Sigmoid colon (tissue), 4 donors: Measurements from ENCODE around the gene WHAMM.

ENCODE experiments used
- POLR2A ChIP-seq, 2 donors: fragments of 450-650 bp; IDR thresholded peaks; one replicate each; pipeline ENCODE4 v1.6.1; 2016; ENCODE audit warnings: antibody characterized with exemption in 2 of 2, mild to moderate bottlenecking in 2 of 2, moderate library complexity in 2 of 2
- POLR2AphosphoS5 ChIP-seq, 4 donors: sonication (generic); formaldehyde crosslinking; IDR thresholded peaks; one replicate each; pipeline ENCODE4 v1.6.1; 2017; ENCODE audit warnings: antibody characterized with exemption in 4 of 4
- TF ChIP-seq, protein P1 (sequence below), 4 experiments: fragments of 450-650 bp in 3 of 4; fragments of 200-600 bp in 1 of 4; IDR thresholded peaks; one replicate each; pipeline ENCODE4 v1.5.1; 2016 to 2019; ENCODE audit warnings: antibody characterized with exemption in 4 of 4, mild to moderate bottlenecking in 3 of 4, moderate library complexity in 2 of 4

GRCh38 chr15:82862886-82863285, 53.5 kb downstream of the WHAMM start:
- TF ChIP-seq, protein P1, sequence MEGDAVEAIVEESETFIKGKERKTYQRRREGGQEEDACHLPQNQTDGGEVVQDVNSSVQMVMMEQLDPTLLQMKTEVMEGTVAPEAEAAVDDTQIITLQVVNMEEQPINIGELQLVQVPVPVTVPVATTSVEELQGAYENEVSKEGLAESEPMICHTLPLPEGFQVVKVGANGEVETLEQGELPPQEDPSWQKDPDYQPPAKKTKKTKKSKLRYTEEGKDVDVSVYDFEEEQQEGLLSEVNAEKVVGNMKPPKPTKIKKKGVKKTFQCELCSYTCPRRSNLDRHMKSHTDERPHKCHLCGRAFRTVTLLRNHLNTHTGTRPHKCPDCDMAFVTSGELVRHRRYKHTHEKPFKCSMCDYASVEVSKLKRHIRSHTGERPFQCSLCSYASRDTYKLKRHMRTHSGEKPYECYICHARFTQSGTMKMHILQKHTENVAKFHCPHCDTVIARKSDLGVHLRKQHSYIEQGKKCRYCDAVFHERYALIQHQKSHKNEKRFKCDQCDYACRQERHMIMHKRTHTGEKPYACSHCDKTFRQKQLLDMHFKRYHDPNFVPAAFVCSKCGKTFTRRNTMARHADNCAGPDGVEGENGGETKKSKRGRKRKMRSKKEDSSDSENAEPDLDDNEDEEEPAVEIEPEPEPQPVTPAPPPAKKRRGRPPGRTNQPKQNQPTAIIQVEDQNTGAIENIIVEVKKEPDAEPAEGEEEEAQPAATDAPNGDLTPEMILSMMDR (IDR thresholded peaks at IDR 0.05), result no peak
- TF ChIP-seq POLR2AphosphoS5 (IDR thresholded peaks at IDR 0.05) (no peak), POLR2A (IDR thresholded peaks at IDR 0.05) (no peak)
